Measurements from ENCODE around the gene PDP2. TPM values are rescaled to one million over a fixed set of nuclear protein-coding genes. Genes with fewer than 3 reads are reported as not detected.

The PDP2 gene
- total and polyA plus RNA-seq, 10 of the 15 experiments (the other 5 are each of a cell fraction or from before 2014, with no cell fraction given): 1.9 to 31.1 (median 6.2) TPM

GRCh38 chr16:66903544-66904427, 23.5 kb downstream of the PDP2 start:
- WGBS (ENCODE audit: insufficient coverage, insufficient replicate concordance, low lambda C conversion rate, missing lambda C conversion rate): 52% methylated on average over 11 of the region's 11 CpGs
- CTCF ChIA-PET: interaction anchor here (1.1 to 1.5 kb wide), 3 partner anchors 9 to 25 kb away, joined by 3 to 5 read pairs (median 3); no protein-coding TSS in a partner anchor
- Histone ChIP-seq H2AFZ (ENCODE audit: control insufficient read depth, low read depth, low read length) (no peak overlapping the region), H3K4me2 (ENCODE audit: control insufficient read depth, insufficient read depth) (no peak overlapping the region), H3K9ac (ENCODE audit: control insufficient read depth, insufficient read depth, low read length) (no peak overlapping the region), H3K4me3 (no peak overlapping the region), H3K9me3 (replicated peaks; ENCODE audit: control insufficient read depth, insufficient read depth, low read length) (no peaks in the 10 kb centered on the region), H3K36me3 (ENCODE audit: control insufficient read depth in 2 of 2, insufficient read depth in 2 of 2, low read length in 1 of 2) (no peaks in the 10 kb centered on the region), H3K4me1 (ENCODE audit: control insufficient read depth, insufficient read depth, low read length) (peaks cover 4% of the 10 kb centered on the region; the same call in 1 of the 2 replicates), H3K27ac (ENCODE audit: control insufficient read depth, insufficient read depth) (no peak overlapping the region), H3K79me2 (ENCODE audit: control insufficient read depth, insufficient read depth, low read length) (no peaks in the 10 kb centered on the region), H4K20me1 (ENCODE audit: control insufficient read depth, insufficient read depth) (no peaks in the 10 kb centered on the region), H3K27me3 (replicated peaks in 1 of 2; ENCODE audit: control insufficient read depth in 2 of 2, insufficient read depth in 2 of 2, low read length in 1 of 2) (no peaks in the 10 kb centered on the region)
- in situ Hi-C loops (cut with MboI): no loop called here
- no TSS peak for BruUV-seq (replicated peaks)
- SMC1A ChIA-PET (ENCODE audit: uncharacterized antibody, unreplicated experiment): interaction anchor here (1.3 kb wide), 1 partner anchor 25 kb away, joined by 4 read pairs; no protein-coding TSS in a partner anchor
- ATAC-seq: no peak
- intact Hi-C loops (cut with micrococcal nuclease; ENCODE audit: unreplicated experiment): no loop called here
- RAD21 ChIA-PET (ENCODE audit: unreplicated experiment): no interaction called here
- FAIRE-seq: no peak
- POLR2A ChIA-PET: no interaction called here
- no peak for TF ChIP-seq CHD4 (IDR thresholded peaks at IDR 0.05)
- no peak for TF ChIP-seq HDGF (IDR thresholded peaks at IDR 0.05)
- no peak for TF ChIP-seq HCFC1 (IDR thresholded peaks at IDR 0.05; ENCODE audit: low read length)
- no peak for DNase-seq (ENCODE audit: low read depth, low spot score)

- FAIRE-seq: no peak
- no peak overlapping the region for H3K9ac ChIP-seq (ENCODE audit: control insufficient read depth, insufficient read depth, low read length)
- no peaks in the 10 kb centered on the region for H4K20me1 ChIP-seq (ENCODE audit: control insufficient read depth, insufficient read depth)
- POLR2A ChIA-PET: no interaction called here
- no TSS peak for BruUV-seq (replicated peaks)
- peaks cover 4% of the 10 kb centered on the region; the same call in 1 of the 2 replicates for H3K4me1 ChIP-seq (ENCODE audit: control insufficient read depth, insufficient read depth, low read length)
- no peaks in the 10 kb centered on the region for H3K36me3 ChIP-seq (ENCODE audit: control insufficient read depth in 2 of 2, insufficient read depth in 2 of 2, low read length in 1 of 2)
- SMC1A ChIA-PET (ENCODE audit: uncharacterized antibody, unreplicated experiment): no interaction called here
- ATAC-seq: no peak
- CTCF ChIA-PET: no interaction called here
- H3K27ac ChIP-seq (ENCODE audit: control insufficient read depth, insufficient read depth): no peak overlapping the region
- in situ Hi-C loops (cut with MboI): no loop called here
- H3K4me2 ChIP-seq (ENCODE audit: control insufficient read depth, insufficient read depth): no peak overlapping the region
- intact Hi-C loops (cut with micrococcal nuclease; ENCODE audit: unreplicated experiment): no loop called here
- RAD21 ChIA-PET (ENCODE audit: unreplicated experiment): no interaction called here
- 56% methylated on average over 12 of the region's 13 CpGs for WGBS (ENCODE audit: insufficient coverage, insufficient replicate concordance, low lambda C conversion rate, missing lambda C conversion rate)
- no peaks in the 10 kb centered on the region for H3K79me2 ChIP-seq (ENCODE audit: control insufficient read depth, insufficient read depth, low read length)
- DNase-seq (ENCODE audit: low read depth, low spot score): no peak
- no peak overlapping the region for H3K4me3 ChIP-seq
- no peak overlapping the region for H2AFZ ChIP-seq (ENCODE audit: control insufficient read depth, low read depth, low read length)
- H3K9me3 ChIP-seq (replicated peaks; ENCODE audit: control insufficient read depth, insufficient read depth, low read length): no peaks in the 10 kb centered on the region
- H3K27me3 ChIP-seq (replicated peaks in 1 of 2; ENCODE audit: control insufficient read depth in 2 of 2, insufficient read depth in 2 of 2, low read length in 1 of 2): no peaks in the 10 kb centered on the region; a peak in 1 of 4 replicates
- no peak for TF ChIP-seq SRF (IDR thresholded peaks at IDR 0.05; ENCODE audit: low read depth in 2 of 2, low read length in 2 of 2)
- TF ChIP-seq IRF4 (IDR thresholded peaks at IDR 0.05; ENCODE audit: low read depth, low read length): no peak
- TF ChIP-seq ZNF207 (IDR thresholded peaks at IDR 0.05; ENCODE audit: borderline replicate concordance): no peak
- TF ChIP-seq TAF1 (IDR thresholded peaks at IDR 0.05; ENCODE audit: borderline replicate concordance, low read depth, low read length): no peak
- TF ChIP-seq, protein P1, sequence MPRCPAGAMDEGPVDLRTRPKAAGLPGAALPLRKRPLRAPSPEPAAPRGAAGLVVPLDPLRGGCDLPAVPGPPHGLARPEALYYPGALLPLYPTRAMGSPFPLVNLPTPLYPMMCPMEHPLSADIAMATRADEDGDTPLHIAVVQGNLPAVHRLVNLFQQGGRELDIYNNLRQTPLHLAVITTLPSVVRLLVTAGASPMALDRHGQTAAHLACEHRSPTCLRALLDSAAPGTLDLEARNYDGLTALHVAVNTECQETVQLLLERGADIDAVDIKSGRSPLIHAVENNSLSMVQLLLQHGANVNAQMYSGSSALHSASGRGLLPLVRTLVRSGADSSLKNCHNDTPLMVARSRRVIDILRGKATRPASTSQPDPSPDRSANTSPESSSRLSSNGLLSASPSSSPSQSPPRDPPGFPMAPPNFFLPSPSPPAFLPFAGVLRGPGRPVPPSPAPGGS (IDR thresholded peaks at IDR 0.05; ENCODE audit: borderline replicate concordance, insufficient read depth, low read depth, low read length, poor library complexity, severe bottlenecking): no peak
- no peak for TF ChIP-seq PRDM15 (CRISPR knock-in tag; IDR thresholded peaks at IDR 0.05)
- TF ChIP-seq YBX1 (IDR thresholded peaks at IDR 0.05): no peak
- no peak for TF ChIP-seq RAD21 (IDR thresholded peaks at IDR 0.05; ENCODE audit: insufficient read depth, low read depth, low read length)
- no peak for TF ChIP-seq JUND (IDR thresholded peaks at IDR 0.05; ENCODE audit: low read depth, low read length)
These were observed 24.1 kb downstream of the PDP2 start for GRCh38 chr16:66904428-66904845.

All from GM12878 (cell line).